ENCODE results near the gene CCDC201.

DNA sequence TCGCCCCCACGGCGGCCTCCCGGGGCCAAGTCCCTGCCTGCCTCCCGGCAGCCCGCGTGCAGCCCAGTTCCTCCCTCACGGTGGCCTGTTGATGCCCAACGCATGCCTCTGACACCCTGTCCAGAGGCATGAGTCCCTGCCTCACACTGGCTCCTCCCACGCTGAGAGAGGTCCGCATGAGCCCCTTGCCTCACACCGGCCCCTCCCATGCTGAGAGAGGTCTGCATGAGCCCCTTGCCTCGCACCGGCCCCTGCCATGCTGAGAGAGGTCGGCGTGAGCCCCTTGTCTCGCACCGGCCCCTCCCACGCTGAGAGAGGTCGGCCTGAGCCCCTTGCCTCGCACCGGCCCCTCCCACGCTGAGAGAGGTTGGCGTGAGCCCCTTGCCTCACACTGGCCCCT lies 59.9 kb downstream of the CCDC201 start:
- TF ChIP-seq POLR2A (IDR thresholded peaks at IDR 0.05): no peak
- TF ChIP-seq, protein P1, sequence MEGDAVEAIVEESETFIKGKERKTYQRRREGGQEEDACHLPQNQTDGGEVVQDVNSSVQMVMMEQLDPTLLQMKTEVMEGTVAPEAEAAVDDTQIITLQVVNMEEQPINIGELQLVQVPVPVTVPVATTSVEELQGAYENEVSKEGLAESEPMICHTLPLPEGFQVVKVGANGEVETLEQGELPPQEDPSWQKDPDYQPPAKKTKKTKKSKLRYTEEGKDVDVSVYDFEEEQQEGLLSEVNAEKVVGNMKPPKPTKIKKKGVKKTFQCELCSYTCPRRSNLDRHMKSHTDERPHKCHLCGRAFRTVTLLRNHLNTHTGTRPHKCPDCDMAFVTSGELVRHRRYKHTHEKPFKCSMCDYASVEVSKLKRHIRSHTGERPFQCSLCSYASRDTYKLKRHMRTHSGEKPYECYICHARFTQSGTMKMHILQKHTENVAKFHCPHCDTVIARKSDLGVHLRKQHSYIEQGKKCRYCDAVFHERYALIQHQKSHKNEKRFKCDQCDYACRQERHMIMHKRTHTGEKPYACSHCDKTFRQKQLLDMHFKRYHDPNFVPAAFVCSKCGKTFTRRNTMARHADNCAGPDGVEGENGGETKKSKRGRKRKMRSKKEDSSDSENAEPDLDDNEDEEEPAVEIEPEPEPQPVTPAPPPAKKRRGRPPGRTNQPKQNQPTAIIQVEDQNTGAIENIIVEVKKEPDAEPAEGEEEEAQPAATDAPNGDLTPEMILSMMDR (IDR thresholded peaks at IDR 0.05): no peak

Data from tibial nerve (tissue), 3 donors.